GM12801 (cell line): ENCODE data around the gene SSPN.

Experiments
- CTCF ChIP-seq: IDR thresholded peaks from one replicate; pipeline ENCODE4 v1.5.1; 2011; ENCODE audit warnings: control low read depth; ENCODE audit not compliant: insufficient read length; ENCODE audit errors: extremely low read depth

SSPN gene

DNA sequence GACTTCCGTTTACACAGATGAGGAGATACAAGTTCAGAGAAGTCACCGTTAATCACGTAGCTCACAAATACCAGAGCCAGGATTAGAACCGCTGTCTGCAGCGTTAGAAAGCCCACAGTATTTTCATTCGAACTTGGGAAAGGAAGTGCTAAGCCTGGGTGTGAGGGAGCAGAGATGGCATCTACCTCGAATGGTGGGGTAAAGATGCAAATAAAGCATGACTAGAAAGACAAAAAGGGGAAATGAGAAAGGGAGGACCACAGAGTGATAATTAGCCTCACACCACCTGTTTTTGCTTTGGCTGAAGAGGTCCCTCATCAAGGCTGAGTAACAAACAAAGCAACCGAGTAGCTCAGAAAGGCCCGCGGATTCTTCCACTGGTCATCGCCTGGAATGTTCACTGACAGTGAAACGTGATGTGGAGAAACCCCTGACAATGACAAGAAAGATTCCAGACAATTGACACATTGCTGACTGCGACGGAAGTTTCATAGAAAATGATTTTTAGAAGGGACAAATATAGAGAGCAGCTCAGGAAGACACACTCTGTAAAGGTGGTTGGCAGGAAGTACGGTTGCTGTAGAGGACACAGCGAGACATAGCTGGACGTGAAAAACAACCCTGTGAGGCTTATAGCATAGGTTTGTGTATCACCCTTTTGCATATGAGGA is 39.0 kb upstream of the SSPN start:
- no peak for TF ChIP-seq CTCF

DNA sequence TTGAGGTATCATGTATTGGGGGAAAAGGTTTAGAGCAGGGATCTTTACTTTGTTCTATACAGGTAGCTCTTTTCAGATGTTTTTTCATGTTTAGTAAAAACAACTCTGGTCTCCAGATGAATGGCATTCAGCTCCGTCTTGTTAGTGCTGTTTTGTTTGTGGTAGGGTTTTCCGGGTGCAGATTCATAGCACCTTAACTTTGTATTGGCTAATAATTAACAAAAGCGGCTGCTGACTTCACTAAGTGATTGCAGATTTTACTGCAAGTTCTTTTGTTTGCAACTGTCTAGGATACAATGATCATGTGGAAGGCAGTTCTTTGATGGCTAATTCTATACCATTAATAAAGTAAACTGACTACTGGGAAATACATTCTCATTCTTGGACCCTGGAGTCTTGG is 38.4 kb upstream of the SSPN start:
- TF ChIP-seq CTCF, result no peak

DNA sequence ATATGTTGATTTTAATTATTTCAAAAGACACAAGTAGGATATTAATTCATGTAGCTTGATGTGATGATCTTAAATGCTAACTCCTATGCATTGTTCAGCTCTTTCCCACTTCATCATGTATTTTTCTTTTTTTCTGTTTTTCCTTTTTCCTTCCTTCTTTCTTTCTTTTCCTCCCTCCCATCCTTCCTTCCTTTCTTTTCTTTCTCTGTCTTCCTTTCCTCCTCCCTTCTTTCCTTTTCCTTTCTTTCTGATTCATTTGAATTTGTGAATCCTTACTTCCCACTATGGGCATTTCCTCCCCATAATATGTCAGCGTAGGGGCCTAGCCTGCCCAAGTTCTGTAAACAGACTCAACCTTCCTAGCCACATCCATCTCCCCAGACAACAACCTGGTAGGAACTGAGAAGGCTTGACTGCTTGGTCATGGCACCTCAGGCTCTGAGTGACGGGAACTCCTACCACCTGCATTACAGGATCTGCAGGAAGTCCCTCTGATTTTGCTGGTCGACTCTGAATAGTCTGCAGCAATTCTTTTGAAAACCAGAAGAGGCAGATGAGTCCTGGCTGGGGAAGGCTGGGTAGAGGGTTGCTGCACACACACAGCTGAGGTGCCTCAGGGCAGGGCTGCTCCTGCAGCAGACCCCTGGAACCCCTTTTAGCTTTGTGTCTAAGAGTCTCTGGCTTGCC is 37.2 kb upstream of the SSPN start:
- TF ChIP-seq CTCF, result no peak

- TF ChIP-seq CTCF, result no peak
These were observed 33.2 kb upstream of the SSPN start for GRCh38 chr12:26162174-26162573.

GRCh38 chr12:26162905-26163304 is 32.5 kb upstream of the SSPN start:
- TF ChIP-seq CTCF, result no peak

- no peak for TF ChIP-seq CTCF
These were observed 31.3 kb upstream of the SSPN start for GRCh38 chr12:26164118-26164517.

DNA sequence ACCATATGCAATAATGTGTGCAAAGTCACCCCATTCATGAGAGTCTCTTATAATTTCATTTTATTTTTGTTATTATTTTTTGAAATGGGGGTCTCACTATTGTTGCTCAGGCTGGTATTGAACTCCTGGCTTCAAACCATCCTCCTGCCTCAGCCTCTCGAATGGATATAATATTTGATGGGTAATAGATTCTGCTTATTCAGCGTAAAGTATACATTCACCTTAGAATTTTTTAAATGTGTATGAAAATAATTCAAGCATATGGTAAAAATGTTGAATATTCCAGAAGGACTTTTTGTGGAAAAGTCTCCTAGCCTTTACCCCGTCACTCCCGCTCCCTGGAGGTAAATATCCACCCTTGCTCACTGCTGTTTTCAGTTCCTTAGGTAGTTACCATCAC is 23.4 kb upstream of the SSPN start:
- no peak for TF ChIP-seq CTCF
